HEK293 (cell line): Measurements from ENCODE around the gene CIART.

Experiments used
- GLI2 ChIP-seq: fragments of 450-650 bp; formaldehyde crosslinking; IDR thresholded peaks from 2 replicates; pipeline ENCODE4; 2017; ENCODE audit warnings: missing biosample characterization, missing genetic modification characterization, low read depth, borderline replicate concordance
- HOXC10 ChIP-seq: sonication (generic); formaldehyde crosslinking; IDR thresholded peaks from 2 replicates; pipeline ENCODE4 v1.8.1; 2023; ENCODE audit warnings: mild to moderate bottlenecking, missing genetic modification reagents
- HOXD13 ChIP-seq: sonication (generic); formaldehyde crosslinking; IDR thresholded peaks from 2 replicates; pipeline ENCODE4 v1.8.0; 2022; ENCODE audit warnings: missing genetic modification reagents, borderline replicate concordance
- KLF1 ChIP-seq: fragments of 450-650 bp; formaldehyde crosslinking; IDR thresholded peaks from 2 replicates; pipeline ENCODE4 v1.5.1; 2016; ENCODE audit warnings: missing biosample characterization, missing genetic modification characterization
- OSR2 ChIP-seq: fragments of 450-650 bp; formaldehyde crosslinking; IDR thresholded peaks from 2 replicates; pipeline ENCODE4 v1.5.1; 2016; ENCODE audit warnings: missing biosample characterization, missing genetic modification characterization
- RBAK ChIP-seq: fragments of 450-650 bp; formaldehyde crosslinking; IDR thresholded peaks from 2 replicates; pipeline ENCODE4 v1.5.1; 2016; ENCODE audit warnings: missing biosample characterization, missing genetic modification characterization
- SETDB1 ChIP-seq: IDR thresholded peaks from one replicate; pipeline ENCODE4 v1.6.1; 2017; ENCODE audit warnings: mild to moderate bottlenecking, low read length, moderate library complexity, mixed read lengths; ENCODE audit not compliant: insufficient read length
- ZBTB1 ChIP-seq: fragments of 450-650 bp; formaldehyde crosslinking; IDR thresholded peaks from 2 replicates; pipeline ENCODE4 v1.5.1; 2016; ENCODE audit warnings: missing biosample characterization, missing genetic modification characterization
- ZBTB21 ChIP-seq: fragments of 450-650 bp; formaldehyde crosslinking; IDR thresholded peaks from 2 replicates; pipeline ENCODE4 v1.5.1; 2017; ENCODE audit warnings: missing biosample characterization, missing genetic modification characterization
- ZBTB48 ChIP-seq: fragments of 450-650 bp; formaldehyde crosslinking; IDR thresholded peaks from 2 replicates; pipeline ENCODE4 v1.5.1; 2016; ENCODE audit warnings: missing biosample characterization, missing genetic modification characterization
- ZEB2 ChIP-seq: fragments of 450-650 bp; formaldehyde crosslinking; IDR thresholded peaks from 2 replicates; pipeline ENCODE4 v1.5.1; 2016; ENCODE audit warnings: missing biosample characterization, missing genetic modification characterization
- ZFP41 ChIP-seq: fragments of 450-650 bp; formaldehyde crosslinking; IDR thresholded peaks from 2 replicates; pipeline ENCODE4 v1.5.1; 2016; ENCODE audit warnings: missing biosample characterization, missing genetic modification characterization, borderline replicate concordance
- ZNF121 ChIP-seq: fragments of 450-650 bp; formaldehyde crosslinking; IDR thresholded peaks from 2 replicates; pipeline ENCODE4 v1.5.1; 2016; ENCODE audit warnings: missing biosample characterization, missing genetic modification characterization
- ZNF155 ChIP-seq: fragments of 450-650 bp; formaldehyde crosslinking; IDR thresholded peaks from 2 replicates; pipeline ENCODE4 v1.5.1; 2016; ENCODE audit warnings: missing biosample characterization, missing genetic modification characterization
- ZNF157 ChIP-seq: fragments of 450-650 bp; formaldehyde crosslinking; IDR thresholded peaks from 2 replicates; pipeline ENCODE4 v1.5.1; 2016; ENCODE audit warnings: missing biosample characterization, missing genetic modification characterization
- ZNF174 ChIP-seq: fragments of 450-650 bp; formaldehyde crosslinking; IDR thresholded peaks from 2 replicates; pipeline ENCODE4 v1.5.0; 2017; ENCODE audit warnings: missing biosample characterization, mild to moderate bottlenecking, missing genetic modification characterization
- ZNF239 ChIP-seq: fragments of 450-650 bp; formaldehyde crosslinking; IDR thresholded peaks from 2 replicates; pipeline ENCODE4 v1.5.1; 2016; ENCODE audit warnings: missing biosample characterization, missing genetic modification characterization
- ZNF266 ChIP-seq: fragments of 450-650 bp; formaldehyde crosslinking; IDR thresholded peaks from 2 replicates; pipeline ENCODE4 v1.5.1; 2016; ENCODE audit warnings: missing biosample characterization, missing genetic modification characterization, low read depth
- ZNF335 ChIP-seq: fragments of 450-650 bp; formaldehyde crosslinking; conservative IDR thresholded peaks from 2 replicates; pipeline ENCODE4 v1.5.1; 2016; ENCODE audit warnings: missing biosample characterization, missing genetic modification characterization
- ZNF354C ChIP-seq: fragments of 450-650 bp; formaldehyde crosslinking; IDR thresholded peaks from 2 replicates; pipeline ENCODE4 v1.5.1; 2016; ENCODE audit warnings: missing biosample characterization, missing genetic modification characterization, low read depth, borderline replicate concordance
- ZNF416 ChIP-seq: fragments of 450-650 bp; formaldehyde crosslinking; IDR thresholded peaks from 2 replicates; pipeline ENCODE4 v1.5.1; 2016; ENCODE audit warnings: missing biosample characterization, missing genetic modification characterization
- ZNF433 ChIP-seq: fragments of 450-650 bp; formaldehyde crosslinking; IDR thresholded peaks from 2 replicates; pipeline ENCODE4 v1.5.1; 2016; ENCODE audit warnings: missing biosample characterization, missing genetic modification characterization, low read depth
- ZNF514 ChIP-seq: fragments of 450-650 bp; formaldehyde crosslinking; IDR thresholded peaks from 2 replicates; pipeline ENCODE4 v1.5.1; 2016; ENCODE audit warnings: missing biosample characterization, missing genetic modification characterization
- ZNF548 ChIP-seq: fragments of 450-650 bp; formaldehyde crosslinking; IDR thresholded peaks from 2 replicates; pipeline ENCODE4 v1.5.1; 2016; ENCODE audit warnings: missing biosample characterization, missing genetic modification characterization
- ZNF555 ChIP-seq: fragments of 450-650 bp; formaldehyde crosslinking; conservative IDR thresholded peaks from 2 replicates; pipeline ENCODE4 v1.5.1; 2017; ENCODE audit warnings: missing biosample characterization, mild to moderate bottlenecking, missing genetic modification characterization, inconsistent platforms
- ZNF600 ChIP-seq: fragments of 450-650 bp; formaldehyde crosslinking; IDR thresholded peaks from 2 replicates; pipeline ENCODE4 v1.5.1; 2016; ENCODE audit warnings: missing biosample characterization, missing genetic modification characterization
- ZNF610 ChIP-seq: fragments of 450-650 bp; formaldehyde crosslinking; IDR thresholded peaks from 2 replicates; pipeline ENCODE4 v1.5.1; 2016; ENCODE audit warnings: missing biosample characterization, missing genetic modification characterization, borderline replicate concordance
- ZNF654 ChIP-seq: fragments of 450-650 bp; formaldehyde crosslinking; IDR thresholded peaks from 2 replicates; pipeline ENCODE4 v1.5.1; 2016; ENCODE audit warnings: low read depth, missing biosample characterization, missing genetic modification characterization
- ZNF670 ChIP-seq: fragments of 450-650 bp; formaldehyde crosslinking; IDR thresholded peaks from 2 replicates; pipeline ENCODE4 v1.5.1; 2016; ENCODE audit warnings: missing biosample characterization, missing genetic modification characterization, low read depth
- ZNF677 ChIP-seq: fragments of 450-650 bp; IDR thresholded peaks from 2 replicates; pipeline ENCODE4 v1.5.0; 2018; ENCODE audit warnings: missing biosample characterization, mild to moderate bottlenecking, missing genetic modification characterization, moderate library complexity
- ZNF707 ChIP-seq: fragments of 450-650 bp; formaldehyde crosslinking; IDR thresholded peaks from 2 replicates; pipeline ENCODE4 v1.5.1; 2016; ENCODE audit warnings: missing biosample characterization, missing genetic modification characterization
- ZNF791 ChIP-seq: fragments of 450-650 bp; formaldehyde crosslinking; IDR thresholded peaks from 2 replicates; pipeline ENCODE4 v1.5.1; 2016; ENCODE audit warnings: missing biosample characterization, missing genetic modification characterization
- ZSCAN16 ChIP-seq: fragments of 450-650 bp; formaldehyde crosslinking; IDR thresholded peaks from 2 replicates; pipeline ENCODE4 v1.5.1; 2016; ENCODE audit warnings: missing biosample characterization, missing genetic modification characterization
- TF ChIP-seq, protein P1 (sequence below): fragments of 450-650 bp; formaldehyde crosslinking; IDR thresholded peaks from 2 replicates; pipeline ENCODE4 v1.5.1; 2017; ENCODE audit warnings: missing biosample characterization, mild to moderate bottlenecking, missing genetic modification characterization, moderate library complexity
- TF ChIP-seq, protein P2 (sequence below): fragments of 450-650 bp; formaldehyde crosslinking; IDR thresholded peaks from 2 replicates; pipeline ENCODE4 v1.5.1; 2016; ENCODE audit warnings: missing biosample characterization, missing genetic modification characterization
- TF ChIP-seq, protein P3 (sequence below): fragments of 450-650 bp; formaldehyde crosslinking; IDR thresholded peaks from 2 replicates; pipeline ENCODE4 v1.5.1; 2016; ENCODE audit warnings: missing biosample characterization, missing genetic modification characterization
- TF ChIP-seq, protein P4 (sequence below): fragments of 450-650 bp; formaldehyde crosslinking; IDR thresholded peaks from 2 replicates; pipeline ENCODE4 v1.5.1; 2016; ENCODE audit warnings: missing biosample characterization, missing genetic modification characterization
- TF ChIP-seq, protein P5 (sequence below): fragments of 450-650 bp; formaldehyde crosslinking; IDR thresholded peaks from 2 replicates; pipeline ENCODE4 v1.5.1; 2017; ENCODE audit warnings: missing biosample characterization, missing genetic modification characterization

The CIART gene

GRCh38 chr1:150281221-150281757 is 1.1 kb upstream of the CIART start (continued):
- peak; percentile 69 for TF ChIP-seq ZNF335
- TF ChIP-seq, protein P1, sequence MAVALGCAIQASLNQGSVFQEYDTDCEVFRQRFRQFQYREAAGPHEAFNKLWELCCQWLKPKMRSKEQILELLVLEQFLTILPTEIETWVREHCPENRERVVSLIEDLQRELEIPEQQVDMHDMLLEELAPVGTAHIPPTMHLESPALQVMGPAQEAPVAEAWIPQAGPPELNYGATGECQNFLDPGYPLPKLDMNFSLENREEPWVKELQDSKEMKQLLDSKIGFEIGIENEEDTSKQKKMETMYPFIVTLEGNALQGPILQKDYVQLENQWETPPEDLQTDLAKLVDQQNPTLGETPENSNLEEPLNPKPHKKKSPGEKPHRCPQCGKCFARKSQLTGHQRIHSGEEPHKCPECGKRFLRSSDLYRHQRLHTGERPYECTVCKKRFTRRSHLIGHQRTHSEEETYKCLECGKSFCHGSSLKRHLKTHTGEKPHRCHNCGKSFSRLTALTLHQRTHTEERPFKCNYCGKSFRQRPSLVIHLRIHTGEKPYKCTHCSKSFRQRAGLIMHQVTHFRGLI (tag by site-specific recombination) = no peak
- TF ChIP-seq ZBTB48 (tag by site-specific recombination) = 0 out of 2 replicates have a peak, but pooled peaks have one; percentile 19
- TF ChIP-seq ZNF433 = no peak
- TF ChIP-seq ZNF555 (tag by site-specific recombination) = no peak
- TF ChIP-seq ZNF155 = no peak
- TF ChIP-seq OSR2 (tag by site-specific recombination) = no peak
- TF ChIP-seq ZNF514 (tag by site-specific recombination) = no peak
- no peak for TF ChIP-seq ZNF791 (tag by site-specific recombination)
- no peak for TF ChIP-seq ZNF121
- no peak for TF ChIP-seq ZNF266 (tag by site-specific recombination)
- no peak for TF ChIP-seq ZEB2 (tag by site-specific recombination)
- TF ChIP-seq HOXD13 (CRISPR knock-in tag) = no peak
- TF ChIP-seq ZBTB1 = no peak
- peak; percentile 75 for TF ChIP-seq ZNF654 (tag by site-specific recombination)
- 0 out of 2 replicates have a peak, but pooled peaks have one; percentile 20 for TF ChIP-seq ZBTB21
- TF ChIP-seq, protein P2, sequence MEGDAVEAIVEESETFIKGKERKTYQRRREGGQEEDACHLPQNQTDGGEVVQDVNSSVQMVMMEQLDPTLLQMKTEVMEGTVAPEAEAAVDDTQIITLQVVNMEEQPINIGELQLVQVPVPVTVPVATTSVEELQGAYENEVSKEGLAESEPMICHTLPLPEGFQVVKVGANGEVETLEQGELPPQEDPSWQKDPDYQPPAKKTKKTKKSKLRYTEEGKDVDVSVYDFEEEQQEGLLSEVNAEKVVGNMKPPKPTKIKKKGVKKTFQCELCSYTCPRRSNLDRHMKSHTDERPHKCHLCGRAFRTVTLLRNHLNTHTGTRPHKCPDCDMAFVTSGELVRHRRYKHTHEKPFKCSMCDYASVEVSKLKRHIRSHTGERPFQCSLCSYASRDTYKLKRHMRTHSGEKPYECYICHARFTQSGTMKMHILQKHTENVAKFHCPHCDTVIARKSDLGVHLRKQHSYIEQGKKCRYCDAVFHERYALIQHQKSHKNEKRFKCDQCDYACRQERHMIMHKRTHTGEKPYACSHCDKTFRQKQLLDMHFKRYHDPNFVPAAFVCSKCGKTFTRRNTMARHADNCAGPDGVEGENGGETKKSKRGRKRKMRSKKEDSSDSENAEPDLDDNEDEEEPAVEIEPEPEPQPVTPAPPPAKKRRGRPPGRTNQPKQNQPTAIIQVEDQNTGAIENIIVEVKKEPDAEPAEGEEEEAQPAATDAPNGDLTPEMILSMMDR (tag by site-specific recombination) = peak; percentile 60
- TF ChIP-seq, protein P3, sequence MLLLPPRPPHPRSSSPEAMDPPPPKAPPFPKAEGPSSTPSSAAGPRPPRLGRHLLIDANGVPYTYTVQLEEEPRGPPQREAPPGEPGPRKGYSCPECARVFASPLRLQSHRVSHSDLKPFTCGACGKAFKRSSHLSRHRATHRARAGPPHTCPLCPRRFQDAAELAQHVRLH (tag by site-specific recombination) = 0 out of 2 replicates have a peak, but pooled peaks have one; percentile 18
- TF ChIP-seq ZNF670 (tag by site-specific recombination) = no peak
- TF ChIP-seq ZNF707 = no peak
- TF ChIP-seq ZNF174 (tag by site-specific recombination) = no peak
- TF ChIP-seq KLF1 (tag by site-specific recombination) = no peak
- TF ChIP-seq GLI2 (tag by site-specific recombination) = no peak
- TF ChIP-seq ZSCAN16 (tag by site-specific recombination) = no peak
- TF ChIP-seq, protein P4, sequence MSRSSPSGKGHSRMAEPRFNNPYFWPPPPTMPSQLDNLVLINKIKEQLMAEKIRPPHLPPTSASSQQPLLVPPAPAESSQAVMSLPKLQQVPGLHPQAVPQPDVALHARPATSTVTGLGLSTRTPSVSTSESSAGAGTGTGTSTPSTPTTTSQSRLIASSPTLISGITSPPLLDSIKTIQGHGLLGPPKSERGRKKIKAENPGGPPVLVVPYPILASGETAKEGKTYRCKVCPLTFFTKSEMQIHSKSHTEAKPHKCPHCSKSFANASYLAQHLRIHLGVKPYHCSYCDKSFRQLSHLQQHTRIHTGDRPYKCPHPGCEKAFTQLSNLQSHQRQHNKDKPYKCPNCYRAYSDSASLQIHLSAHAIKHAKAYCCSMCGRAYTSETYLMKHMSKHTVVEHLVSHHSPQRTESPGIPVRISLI (tag by site-specific recombination) = peak; percentile 71; the same call in 1 of the 2 replicates
- no peak for TF ChIP-seq ZNF548 (tag by site-specific recombination)
- TF ChIP-seq SETDB1 = no peak
- no peak for TF ChIP-seq ZNF677
- TF ChIP-seq RBAK = no peak
- TF ChIP-seq ZNF239 (tag by site-specific recombination) = no peak
- TF ChIP-seq, protein P5, sequence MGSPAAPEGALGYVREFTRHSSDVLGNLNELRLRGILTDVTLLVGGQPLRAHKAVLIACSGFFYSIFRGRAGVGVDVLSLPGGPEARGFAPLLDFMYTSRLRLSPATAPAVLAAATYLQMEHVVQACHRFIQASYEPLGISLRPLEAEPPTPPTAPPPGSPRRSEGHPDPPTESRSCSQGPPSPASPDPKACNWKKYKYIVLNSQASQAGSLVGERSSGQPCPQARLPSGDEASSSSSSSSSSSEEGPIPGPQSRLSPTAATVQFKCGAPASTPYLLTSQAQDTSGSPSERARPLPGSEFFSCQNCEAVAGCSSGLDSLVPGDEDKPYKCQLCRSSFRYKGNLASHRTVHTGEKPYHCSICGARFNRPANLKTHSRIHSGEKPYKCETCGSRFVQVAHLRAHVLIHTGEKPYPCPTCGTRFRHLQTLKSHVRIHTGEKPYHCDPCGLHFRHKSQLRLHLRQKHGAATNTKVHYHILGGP (tag by site-specific recombination) = no peak
- no peak for TF ChIP-seq ZFP41 (tag by site-specific recombination)
- TF ChIP-seq ZNF157 (tag by site-specific recombination) = no peak
- TF ChIP-seq ZNF600 (tag by site-specific recombination) = no peak
- TF ChIP-seq HOXC10 (CRISPR knock-in tag) = no peak
- no peak for TF ChIP-seq ZNF416 (tag by site-specific recombination)
- TF ChIP-seq ZNF354C = no peak
- TF ChIP-seq ZNF610 (tag by site-specific recombination) = no peak
